DMS153 treated with DMSO at 0.1 percent for 48 hours (cell line): ENCODE data around the gene SYTL3.
A peak's percentile ranks its signal among the peaks of the same experiment; 100 is the strongest.
"Not testable (repeated sequence)": the region's sequence is repeated elsewhere in the genome, so short reads cannot be mapped to it uniquely, and the experiment has no call there.

Source experiments
- DNase-seq: peaks from one replicate; lab custom pipeline; 2025; ENCODE audit not compliant: unreplicated experiment; lab: John Stamatoyannopoulos, UW

The SYTL3 gene

DNA sequence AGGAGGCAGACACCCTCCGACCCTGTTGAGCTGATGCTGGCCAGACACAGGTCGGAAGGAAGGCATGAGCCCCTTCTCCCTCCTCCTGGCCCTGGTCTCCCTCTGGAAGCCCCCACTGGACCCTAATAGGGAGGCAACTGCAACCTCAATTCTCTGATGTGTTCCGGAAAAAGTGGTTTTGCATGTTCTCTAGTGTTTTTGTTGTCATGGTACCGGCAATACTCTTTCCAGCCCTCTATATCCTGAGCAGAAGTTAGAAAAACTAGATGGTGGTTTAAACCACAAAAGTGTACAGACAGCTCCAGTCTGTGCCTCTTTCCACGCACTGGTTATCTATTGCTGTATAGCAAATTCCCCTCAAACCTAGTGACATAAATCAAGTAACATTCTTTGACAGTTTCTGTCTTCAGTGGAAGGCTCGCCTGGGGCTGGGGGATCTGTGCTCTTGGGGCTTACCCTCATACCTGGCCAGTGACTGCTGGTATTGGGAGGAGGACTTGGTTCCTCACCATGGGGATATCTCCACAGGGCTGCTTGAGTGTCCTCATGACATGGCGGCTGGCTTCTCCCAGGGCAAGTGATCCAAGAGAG is 37.0 kb downstream of the SYTL3 start:
- no peak for DNase-seq

GRCh38 chr6:158687506-158687905 is 37.7 kb downstream of the SYTL3 start:
- no peak for DNase-seq

- no peak for DNase-seq
Measured at GRCh38 chr6:158688860-158689259, 39.0 kb downstream of the SYTL3 start.

DNA sequence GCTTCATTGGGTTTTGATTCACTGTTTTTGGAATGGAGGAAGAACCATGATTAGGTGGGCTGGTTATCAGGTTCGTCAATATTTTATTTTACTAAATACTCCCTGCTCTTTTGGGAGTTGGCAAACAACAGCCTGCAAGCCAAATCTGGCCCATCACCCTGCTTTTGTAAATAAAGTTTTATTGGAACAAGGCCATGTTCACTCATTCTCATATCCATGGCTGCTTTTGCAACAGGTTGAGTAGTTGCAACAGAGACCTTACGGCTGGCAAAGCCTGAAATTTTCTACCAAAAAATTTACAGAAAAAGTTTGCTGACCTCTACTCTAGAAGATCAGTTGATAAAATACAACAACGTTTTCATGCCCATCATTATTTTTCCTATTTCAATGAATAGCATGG is 45.1 kb downstream of the SYTL3 start:
- DNase-seq: no peak

DNA sequence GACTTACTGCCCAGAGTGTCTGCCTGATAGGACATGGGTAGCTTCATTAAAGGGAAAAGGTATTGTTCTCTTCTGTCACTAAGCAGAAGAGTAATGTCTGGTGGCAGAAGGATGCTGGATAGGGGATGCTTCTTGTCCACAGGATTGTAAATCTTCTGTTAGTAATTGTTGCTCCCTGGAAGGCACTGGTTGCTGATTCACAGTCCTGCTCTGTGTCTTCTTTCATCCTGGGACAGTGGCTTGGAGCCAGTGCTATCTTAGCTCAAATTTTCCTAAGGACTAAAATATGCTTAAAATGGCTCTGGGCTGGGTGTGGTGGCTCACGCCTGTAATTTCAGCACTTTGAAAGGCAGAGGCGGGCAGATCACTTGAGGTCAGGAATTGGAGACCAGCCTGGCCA is 48.0 kb downstream of the SYTL3 start:
- no peak for DNase-seq

DNA sequence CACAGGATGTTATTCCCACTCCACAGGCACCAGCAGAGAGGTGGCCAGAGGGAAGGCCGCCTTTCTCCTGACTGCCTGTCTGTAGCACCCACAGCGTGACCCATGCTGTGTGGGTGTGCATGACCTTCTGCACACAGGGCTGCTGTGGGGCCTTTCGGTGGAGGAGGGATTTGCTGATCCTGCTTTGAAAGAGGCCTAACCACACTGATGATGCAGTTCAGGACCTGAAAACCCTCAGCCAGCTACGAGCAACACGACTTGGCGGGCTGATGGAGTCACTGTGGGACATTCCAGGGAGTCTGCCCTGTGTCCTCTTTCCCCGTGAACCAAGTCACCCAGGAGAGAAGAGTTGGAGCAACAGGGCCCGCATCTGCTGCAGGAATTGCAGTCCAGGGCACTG is 49.1 kb downstream of the SYTL3 start:
- no peak for DNase-seq

DNA sequence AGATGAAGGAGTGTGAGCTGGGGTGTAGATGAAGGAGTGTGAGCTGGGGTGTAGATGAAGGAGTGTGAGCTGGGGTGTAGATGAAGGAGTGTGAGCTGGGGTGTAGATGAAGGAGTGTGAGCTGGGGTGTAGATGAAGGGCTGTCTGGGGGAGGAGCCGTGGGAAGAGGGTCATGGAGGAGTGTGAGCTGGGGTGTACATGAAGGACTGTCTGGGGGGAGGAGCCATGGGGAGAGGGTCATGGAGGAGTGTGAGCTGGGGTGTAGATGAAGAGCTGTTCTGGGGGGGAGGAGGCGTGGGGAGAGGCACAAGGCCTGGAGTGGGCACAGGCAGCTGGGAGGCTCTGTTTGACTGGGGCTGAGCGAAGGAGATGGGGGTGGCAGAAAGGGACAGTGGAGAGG is 51.4 kb downstream of the SYTL3 start:
- DNase-seq: not testable (repeated sequence)

- DNase-seq: no peak
Measured at GRCh38 chr6:158703111-158703836, 53.4 kb downstream of the SYTL3 start.

DNA sequence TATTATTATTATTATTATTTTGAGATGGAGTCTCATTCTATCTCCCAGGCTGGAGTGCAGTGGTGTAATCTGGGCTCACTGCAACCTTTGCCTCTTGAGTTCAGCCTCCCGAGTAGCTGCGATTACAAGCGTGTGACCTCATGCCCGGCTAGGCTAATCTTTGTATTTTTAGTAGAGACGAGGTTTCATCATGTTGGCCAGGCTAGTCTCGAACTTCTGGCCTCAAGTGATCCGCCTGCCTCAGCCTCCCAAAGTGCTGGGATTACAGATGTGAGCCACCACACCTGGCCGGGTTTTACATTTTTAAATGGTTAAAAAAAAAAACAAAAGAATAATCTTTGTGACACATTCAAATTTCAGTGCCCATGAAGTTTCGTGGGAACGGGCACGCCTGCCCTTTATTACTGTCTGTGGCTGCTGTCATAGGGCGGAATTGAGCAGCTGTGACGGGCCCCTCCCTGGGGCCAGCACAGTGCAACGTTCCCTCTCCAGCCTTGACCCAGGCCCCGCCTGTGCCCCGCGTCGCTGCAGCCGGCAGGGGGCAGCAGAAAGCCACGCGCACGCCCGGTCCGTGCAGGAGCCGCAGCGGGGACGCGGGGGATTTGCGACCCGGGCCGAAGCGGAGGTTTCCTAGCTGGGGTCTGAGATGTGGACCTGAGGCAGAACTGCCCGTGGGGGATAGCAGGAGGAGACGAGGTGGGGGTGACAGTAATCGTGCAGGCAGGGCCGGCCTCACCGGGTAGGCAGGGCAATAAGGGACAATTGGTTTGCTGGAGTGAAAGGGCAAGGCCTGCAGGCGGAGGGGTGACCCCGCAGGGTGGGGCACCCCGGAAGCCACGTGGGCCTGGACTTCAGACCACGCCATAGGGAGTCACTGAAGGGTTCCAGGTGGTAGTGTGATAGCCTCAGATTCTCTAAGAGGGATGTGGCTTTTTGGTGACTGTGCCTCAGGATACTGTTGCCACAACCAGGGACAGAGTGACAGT is 54.3 kb downstream of the SYTL3 start:
- peak; percentile 66 for DNase-seq

DNA sequence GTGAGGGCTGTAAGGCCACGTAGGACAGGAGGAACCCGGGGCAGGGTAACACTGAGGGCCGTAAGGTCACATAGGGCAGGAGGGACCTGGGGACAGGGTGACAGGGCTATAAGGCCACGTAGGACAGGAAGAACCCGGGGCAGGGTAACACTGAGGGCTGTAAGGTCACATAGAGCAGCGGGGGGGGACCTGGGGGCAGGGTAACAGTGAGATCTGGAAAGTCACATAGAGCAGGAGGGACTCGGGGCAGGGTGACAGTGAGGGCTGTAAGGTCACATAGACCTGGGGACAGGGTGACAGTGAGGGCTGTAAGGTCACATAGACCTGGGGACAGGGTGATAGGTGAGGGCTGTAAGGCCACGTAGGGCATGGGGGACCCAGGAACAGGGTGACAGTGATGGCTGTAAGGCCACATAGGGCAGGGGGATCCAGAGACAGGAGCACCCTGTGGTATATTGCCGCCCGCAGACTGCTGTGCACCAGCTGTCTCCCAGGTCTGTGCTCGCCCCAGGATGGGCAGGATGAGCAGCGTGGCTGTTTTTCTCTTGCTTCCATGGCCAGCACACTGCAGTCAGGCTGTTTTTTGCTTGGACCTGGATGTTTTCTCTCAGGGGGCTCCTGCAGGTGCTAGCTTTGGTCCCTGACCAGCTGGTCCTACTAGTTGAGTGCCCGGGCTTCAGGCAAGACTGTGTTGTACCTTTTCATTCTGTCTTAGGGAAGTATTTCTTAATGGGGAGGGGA is 55.7 kb downstream of the SYTL3 start:
- DNase-seq: no peak

DNA sequence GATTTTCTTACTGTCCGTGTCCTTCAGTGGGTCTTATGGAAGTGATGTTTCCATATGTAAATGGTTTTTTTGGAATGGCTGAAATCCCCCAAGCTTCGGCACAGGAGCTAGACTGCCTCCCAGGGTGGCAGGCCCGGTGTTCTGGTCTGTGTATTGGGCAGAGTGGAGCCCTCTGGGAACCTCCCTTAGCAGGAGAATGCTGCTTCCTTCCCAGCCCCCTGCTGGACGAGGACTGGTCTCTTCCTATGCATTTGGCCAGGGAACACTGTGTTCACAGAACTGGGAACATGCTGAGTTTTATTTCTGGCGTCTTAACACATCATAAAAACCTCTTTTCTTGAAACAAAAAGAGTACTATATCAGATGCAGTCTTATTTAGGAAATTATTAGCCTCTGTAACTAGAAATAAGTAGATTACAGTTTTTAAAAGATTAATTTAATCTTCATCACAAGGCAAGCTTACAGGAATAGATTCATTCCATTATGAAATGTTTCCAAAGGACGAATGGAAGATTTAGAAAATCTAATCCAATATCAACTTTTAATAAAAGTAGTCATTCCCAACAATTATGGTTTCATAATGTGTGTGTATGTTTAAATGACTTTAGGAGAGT is 56.6 kb downstream of the SYTL3 start:
- DNase-seq: peak; percentile 14

GRCh38 chr6:158707120-158707820 is 57.4 kb downstream of the SYTL3 start:
- DNase-seq: no peak

DNA sequence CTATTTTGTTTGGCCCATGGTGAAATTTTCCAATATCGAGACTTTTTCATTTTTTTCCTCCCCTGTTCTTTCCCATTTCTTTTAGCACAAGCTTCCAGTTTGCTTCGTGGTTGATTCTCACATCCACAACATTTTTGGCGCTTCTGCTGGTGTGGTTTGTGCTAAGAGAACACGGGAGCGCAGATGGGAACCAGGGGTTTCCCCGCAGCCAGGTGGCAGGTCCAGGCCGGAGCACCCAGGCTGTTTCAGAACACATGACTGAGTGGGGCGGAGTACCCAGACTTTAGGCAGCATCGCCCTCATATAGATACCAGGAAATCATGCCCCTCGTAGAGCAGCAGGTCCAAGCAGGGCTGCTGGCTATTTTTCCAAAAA is 58.0 kb downstream of the SYTL3 start:
- no peak for DNase-seq

DNA sequence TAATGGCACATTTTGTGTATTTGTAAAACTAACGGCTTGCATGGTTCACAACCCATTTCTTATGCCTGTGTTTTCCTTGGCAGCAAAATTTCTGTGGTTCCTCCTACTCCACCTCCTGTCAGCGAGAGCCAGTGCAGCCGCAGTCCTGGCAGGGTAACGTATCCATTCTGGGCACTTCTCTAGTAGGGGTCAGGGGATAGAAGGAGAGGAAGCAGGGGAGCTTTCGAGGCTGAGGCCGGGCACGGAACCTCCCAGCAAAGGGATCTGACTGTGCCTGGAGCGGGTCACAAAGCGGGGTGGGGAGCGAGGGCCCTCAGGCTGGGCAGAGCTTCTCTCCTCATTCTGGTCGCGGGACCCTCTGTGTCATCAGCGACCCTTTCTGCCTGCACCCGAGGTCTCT is 58.4 kb downstream of the SYTL3 start:
- DNase-seq: no peak

DNA sequence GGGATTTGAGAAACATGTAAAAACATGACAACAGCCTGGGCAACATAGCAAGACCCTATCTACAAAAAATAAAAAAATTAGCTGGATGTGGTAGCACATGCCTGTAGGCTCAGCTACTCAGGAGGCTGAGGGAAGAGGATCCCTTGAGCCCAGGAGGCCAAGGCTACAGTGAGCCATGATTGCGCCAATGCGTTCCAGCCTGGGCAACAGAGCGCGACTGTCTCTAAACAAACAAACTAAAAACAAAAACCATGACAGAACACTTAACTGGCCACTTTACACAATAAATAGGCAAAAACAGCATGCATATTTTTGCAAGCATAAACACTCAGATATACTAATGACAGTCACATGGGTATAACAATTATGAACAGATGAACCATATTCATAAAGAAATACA is 60.0 kb downstream of the SYTL3 start:
- no peak for DNase-seq

DNA sequence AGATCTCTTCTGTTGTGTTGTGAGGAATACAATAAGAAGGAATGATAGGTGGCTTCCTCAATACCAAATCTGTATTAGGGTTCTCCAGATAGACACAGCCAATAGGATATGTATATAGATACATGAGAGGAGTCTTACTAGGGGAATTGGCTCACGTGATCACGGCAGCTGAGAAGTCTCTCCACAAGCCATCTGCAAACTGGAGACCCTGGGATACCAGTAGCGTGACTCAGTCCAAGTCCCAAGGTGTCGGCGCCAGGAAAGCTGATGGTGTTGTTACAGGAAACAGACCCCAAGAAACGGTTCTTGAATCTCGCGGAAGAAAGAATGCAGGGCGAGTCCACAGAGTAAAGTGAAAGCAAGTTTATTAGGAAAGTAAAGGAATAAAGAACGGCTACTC is 61.4 kb downstream of the SYTL3 start:
- no peak for DNase-seq

GRCh38 chr6:158713469-158713868 is 63.6 kb downstream of the SYTL3 start:
- DNase-seq: no peak

DNA sequence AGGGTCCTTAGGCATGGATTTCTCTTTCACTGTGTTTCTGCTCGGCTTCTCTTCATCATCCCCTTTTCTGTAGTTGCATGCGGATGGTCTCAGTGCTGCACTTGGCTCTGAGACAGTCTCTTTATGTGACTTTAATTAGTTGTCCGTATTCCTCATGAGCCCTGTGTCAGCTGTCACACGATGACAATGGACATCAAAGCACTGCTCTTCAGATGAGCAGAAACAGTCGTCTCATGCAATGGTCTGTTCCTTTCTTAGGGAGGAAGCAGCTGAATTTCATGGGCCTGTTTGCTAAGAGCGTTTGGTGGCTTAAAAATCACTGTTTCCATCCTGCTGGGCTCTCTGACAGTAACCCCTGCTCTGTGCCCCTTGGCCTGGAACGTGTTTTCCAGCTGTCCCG is 64.9 kb downstream of the SYTL3 start:
- DNase-seq: no peak

DNA sequence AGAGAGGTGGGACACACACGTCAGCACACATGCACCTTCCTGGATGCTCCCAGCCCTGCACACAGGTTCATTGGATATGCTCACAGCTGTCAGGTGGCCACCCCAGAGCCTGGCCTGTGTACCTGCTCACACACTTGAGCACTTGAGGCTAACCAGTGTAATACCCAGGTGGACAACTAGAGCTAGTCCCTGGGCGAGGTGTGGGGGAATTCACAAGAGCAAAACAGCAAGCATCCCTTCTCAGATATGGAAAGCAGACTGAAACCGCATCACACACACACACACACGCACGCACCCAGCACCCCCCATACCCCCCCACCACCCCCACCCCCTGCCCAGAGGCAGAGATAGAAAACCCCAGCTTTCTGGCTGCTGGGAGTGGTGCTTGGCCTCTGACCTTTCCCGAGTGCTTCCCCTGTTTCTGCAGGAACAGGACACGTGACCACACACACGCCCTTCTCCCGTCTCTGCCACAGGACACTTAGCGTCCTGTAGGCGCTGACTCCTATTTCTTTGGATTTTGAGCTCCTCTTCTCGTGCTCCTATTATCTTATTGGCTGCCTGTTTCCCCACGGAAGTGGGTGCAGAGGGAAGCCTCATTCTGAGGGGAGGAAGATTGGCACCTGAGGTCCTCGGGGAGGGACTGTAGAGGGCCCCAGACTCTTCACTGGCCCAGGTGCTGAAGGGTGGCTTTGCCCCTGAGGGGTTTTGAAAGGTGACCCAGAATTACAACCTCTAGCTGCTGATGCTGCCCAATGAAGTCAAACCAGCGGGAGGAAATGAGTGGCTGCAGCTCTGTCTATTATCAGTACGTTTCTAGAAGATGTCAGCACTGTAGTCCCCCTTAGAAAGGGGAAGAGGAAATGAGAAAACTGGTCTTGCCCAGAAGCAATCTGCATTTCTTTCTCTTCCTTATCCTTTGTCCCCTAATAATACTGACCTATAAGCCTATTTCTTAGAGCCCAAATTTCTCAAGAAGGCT is 65.8 kb downstream of the SYTL3 start:
- DNase-seq: no peak
